ENCODE data around the gene MKNK2.
A peak's percentile ranks its signal among the peaks of the same experiment; 100 is the strongest.

Gene MKNK2

GRCh38 chr19:2042485-2043250 is 8.4 kb downstream of the MKNK2 start:
- TF ChIP-seq, protein P1, sequence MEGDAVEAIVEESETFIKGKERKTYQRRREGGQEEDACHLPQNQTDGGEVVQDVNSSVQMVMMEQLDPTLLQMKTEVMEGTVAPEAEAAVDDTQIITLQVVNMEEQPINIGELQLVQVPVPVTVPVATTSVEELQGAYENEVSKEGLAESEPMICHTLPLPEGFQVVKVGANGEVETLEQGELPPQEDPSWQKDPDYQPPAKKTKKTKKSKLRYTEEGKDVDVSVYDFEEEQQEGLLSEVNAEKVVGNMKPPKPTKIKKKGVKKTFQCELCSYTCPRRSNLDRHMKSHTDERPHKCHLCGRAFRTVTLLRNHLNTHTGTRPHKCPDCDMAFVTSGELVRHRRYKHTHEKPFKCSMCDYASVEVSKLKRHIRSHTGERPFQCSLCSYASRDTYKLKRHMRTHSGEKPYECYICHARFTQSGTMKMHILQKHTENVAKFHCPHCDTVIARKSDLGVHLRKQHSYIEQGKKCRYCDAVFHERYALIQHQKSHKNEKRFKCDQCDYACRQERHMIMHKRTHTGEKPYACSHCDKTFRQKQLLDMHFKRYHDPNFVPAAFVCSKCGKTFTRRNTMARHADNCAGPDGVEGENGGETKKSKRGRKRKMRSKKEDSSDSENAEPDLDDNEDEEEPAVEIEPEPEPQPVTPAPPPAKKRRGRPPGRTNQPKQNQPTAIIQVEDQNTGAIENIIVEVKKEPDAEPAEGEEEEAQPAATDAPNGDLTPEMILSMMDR (IDR thresholded peaks at IDR 0.05; ENCODE audit: borderline replicate concordance, control extremely low read depth, extremely low read depth, insufficient read depth, missing control alignments): peak; percentile 12
- in situ Hi-C loops (cut with MboI; ENCODE audit: low sequenced_read_pairs, unreplicated experiment): no loop called here
- no peak for DNase-seq (ENCODE audit: low spot score)

DNA sequence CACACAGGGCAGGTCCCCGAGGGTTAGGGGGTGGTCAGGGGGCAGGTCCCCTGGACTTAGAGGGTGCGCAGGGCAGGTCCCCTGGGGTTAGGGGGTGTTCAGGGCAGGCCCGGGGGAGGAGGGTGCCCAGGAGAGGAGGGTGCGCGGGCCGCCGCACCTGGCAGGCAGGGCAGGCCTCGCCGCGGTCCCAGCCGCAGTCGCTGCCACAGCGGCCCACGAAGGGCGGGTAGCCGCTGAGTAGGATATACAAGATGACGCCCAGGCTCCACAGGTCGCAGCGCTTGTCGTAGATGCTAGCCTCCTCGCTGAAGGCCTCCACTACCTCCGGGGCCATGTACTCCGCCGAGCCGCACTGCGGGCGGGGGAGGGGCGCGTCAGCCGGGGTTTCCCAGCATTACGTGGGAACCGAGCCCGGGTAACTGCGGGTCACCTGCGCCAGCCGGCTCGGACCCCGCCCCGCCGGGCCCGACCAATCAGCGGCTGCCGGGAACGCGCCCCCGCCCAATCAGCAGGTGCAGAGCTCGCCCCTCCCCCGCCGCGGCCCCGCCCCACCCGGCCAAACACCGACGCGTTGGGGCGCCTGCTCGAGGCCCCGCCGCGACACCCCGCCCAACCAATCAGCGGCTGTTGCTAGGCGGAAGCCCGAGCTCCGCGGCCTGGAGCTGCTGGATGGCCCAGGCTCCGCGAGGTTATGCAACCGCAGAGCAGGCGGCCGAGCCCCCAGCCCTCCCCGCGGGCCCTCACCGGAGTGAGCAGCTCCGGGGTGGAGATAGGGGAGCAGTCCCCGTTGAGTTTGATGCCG is 9.2 kb downstream of the MKNK2 start:
- peak; percentile 100 for DNase-seq (ENCODE audit: low spot score)
- in situ Hi-C loops (cut with MboI; ENCODE audit: low sequenced_read_pairs, unreplicated experiment): no loop called here
- TF ChIP-seq, protein P1 (IDR thresholded peaks at IDR 0.05; ENCODE audit: borderline replicate concordance, control extremely low read depth, extremely low read depth, insufficient read depth, missing control alignments): no peak

DNA sequence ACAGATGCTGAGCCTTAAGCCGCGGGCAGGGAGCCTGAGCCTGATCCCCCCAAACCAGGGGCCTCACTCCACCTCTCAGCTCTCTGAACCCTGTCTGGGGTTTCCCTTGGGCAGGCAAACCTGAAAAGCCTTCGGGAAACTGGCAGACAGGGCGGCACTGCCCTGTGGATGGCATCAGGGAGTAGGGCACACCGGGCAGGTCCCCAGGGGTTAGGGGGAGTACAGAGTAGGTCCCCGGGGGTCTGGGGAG is 9.7 kb downstream of the MKNK2 start:
- no peak for DNase-seq (ENCODE audit: low spot score)
- TF ChIP-seq, protein P1 (IDR thresholded peaks at IDR 0.05; ENCODE audit: borderline replicate concordance, control extremely low read depth, extremely low read depth, insufficient read depth, missing control alignments): no peak
- in situ Hi-C loops (cut with MboI; ENCODE audit: low sequenced_read_pairs, unreplicated experiment): no loop called here

DNA sequence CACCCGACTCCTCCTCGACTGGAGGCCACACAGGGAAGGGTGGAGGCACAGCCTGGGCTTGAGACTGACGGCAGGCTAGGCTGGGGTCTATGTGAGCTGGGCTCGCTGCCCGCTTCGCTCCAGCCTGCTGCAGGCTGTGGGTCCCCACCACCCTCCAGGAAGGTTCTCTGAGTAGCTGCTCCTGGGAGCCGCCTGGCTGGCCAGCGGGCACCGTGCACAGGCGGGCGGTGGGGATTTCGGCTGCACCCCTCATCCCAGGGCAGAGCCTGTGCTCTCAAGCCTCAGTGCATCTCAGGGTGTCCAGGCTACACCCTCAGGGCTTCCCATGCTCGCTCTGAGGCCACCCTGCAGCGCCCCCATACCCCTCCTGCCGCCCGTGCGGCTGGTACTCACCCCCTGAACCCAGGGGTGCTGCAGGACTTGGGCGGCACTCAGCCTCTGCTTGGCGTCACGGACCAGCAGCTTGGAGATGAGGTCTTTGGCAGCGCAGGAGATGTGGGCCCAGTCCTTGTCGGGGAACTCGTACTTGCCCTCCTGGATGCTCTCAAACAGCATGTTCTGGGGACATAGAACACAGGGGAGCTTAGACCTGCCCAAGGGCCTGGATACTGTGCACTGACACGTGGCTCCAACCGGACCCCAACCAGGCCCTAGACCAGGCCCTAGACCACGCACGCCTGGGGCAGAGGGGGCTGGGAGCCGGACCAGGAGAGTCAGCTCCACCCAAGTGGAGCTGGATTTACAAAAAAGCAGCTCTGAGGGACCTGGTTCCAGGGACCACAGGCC is 10.2 kb downstream of the MKNK2 start:
- in situ Hi-C loops (cut with MboI; ENCODE audit: low sequenced_read_pairs, unreplicated experiment): no loop called here
- TF ChIP-seq, protein P1 (IDR thresholded peaks at IDR 0.05; ENCODE audit: borderline replicate concordance, control extremely low read depth, extremely low read depth, insufficient read depth, missing control alignments): no peak
- no peak for DNase-seq (ENCODE audit: low spot score)

DNA sequence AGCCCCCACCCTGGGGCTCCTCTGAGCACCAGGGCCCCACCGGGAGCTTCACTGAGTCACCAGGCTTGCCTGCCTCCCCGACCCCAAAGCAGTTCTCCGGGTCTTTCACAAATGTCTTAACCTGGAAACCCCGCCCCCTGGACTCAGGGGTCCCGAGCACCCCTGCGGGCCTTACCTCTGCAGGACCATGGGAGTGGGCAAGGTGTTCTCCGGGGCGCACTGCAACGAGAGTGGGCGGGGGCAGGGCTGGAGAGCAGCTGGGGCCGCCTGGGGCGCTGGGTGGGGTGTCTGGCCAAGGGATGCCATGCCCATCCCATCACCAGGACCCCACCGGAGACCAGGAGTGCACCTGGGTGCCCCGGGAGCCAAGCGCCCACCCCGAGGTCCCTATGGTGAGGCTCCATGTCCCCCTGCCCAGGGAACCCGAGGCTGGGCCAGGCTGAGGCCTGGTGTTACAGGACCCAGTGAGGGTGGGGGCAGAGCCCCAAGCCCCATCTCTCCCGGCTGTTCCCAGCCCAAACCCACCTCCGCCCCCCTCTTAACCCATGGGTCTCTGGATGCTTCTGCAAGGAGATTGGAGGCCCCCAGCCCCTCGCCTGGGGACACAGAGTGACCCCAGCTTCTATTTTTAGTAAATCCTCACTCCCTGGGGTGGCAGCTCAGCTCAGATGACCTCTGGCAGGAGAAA is 10.9 kb downstream of the MKNK2 start:
- in situ Hi-C loops (cut with MboI; ENCODE audit: low sequenced_read_pairs, unreplicated experiment): no loop called here
- DNase-seq (ENCODE audit: low spot score): no peak
- TF ChIP-seq, protein P1 (IDR thresholded peaks at IDR 0.05; ENCODE audit: borderline replicate concordance, control extremely low read depth, extremely low read depth, insufficient read depth, missing control alignments): no peak
